ENCODE measurements around the gene CHCHD3.

CHCHD3 gene

DNA sequence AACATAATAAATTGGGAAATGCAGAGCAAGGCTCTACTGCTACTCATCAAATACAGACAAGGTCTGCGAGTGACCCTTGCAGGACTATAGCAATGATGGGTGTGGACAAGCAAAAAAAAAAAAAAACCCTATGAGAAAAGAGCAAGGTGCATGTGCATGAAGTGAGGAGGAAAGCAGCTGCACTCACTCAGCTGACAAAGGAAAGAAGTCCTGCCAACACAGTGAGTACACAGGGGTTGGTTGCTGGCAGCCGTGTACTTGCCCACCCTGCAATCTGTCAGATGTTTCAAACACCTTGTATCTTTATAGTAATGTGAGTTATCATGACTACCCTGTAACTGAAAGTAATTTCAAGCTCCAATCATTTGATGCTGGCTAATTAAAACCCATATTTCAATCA is 20.5 kb downstream of the CHCHD3 start:
- no peaks in the 10 kb centered on the region for H3K4me1 ChIP-seq (ENCODE audit: low read depth, poor library complexity, severe bottlenecking)
- H3K4me3 ChIP-seq (IDR thresholded peaks at IDR 0.05; ENCODE audit: insufficient read depth, low read depth, low read length) = no peak overlapping the region
- H3K4me2 ChIP-seq = no peak overlapping the region
- H4K20me1 ChIP-seq (ENCODE audit: insufficient read depth) = no peaks in the 10 kb centered on the region; the same call in 1 of the 2 replicates
- no peak overlapping the region for H3K27ac ChIP-seq
- H3K36me3 ChIP-seq (ENCODE audit: insufficient read depth) = no peaks in the 10 kb centered on the region
- TF ChIP-seq, protein P1, sequence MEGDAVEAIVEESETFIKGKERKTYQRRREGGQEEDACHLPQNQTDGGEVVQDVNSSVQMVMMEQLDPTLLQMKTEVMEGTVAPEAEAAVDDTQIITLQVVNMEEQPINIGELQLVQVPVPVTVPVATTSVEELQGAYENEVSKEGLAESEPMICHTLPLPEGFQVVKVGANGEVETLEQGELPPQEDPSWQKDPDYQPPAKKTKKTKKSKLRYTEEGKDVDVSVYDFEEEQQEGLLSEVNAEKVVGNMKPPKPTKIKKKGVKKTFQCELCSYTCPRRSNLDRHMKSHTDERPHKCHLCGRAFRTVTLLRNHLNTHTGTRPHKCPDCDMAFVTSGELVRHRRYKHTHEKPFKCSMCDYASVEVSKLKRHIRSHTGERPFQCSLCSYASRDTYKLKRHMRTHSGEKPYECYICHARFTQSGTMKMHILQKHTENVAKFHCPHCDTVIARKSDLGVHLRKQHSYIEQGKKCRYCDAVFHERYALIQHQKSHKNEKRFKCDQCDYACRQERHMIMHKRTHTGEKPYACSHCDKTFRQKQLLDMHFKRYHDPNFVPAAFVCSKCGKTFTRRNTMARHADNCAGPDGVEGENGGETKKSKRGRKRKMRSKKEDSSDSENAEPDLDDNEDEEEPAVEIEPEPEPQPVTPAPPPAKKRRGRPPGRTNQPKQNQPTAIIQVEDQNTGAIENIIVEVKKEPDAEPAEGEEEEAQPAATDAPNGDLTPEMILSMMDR (conservative IDR thresholded peaks at IDR 0.05; ENCODE audit: low read depth, low read length) = no peak
- peaks cover 25% of the 10 kb centered on the region; the same call in 1 of the 2 replicates for H3K79me2 ChIP-seq (ENCODE audit: insufficient read depth, low read depth)
- no peak overlapping the region for H3K9ac ChIP-seq
- H2AFZ ChIP-seq (ENCODE audit: low read depth) = no peak overlapping the region
- no peaks in the 10 kb centered on the region for H3K27me3 ChIP-seq (ENCODE audit: insufficient read depth, low read depth)

DNA sequence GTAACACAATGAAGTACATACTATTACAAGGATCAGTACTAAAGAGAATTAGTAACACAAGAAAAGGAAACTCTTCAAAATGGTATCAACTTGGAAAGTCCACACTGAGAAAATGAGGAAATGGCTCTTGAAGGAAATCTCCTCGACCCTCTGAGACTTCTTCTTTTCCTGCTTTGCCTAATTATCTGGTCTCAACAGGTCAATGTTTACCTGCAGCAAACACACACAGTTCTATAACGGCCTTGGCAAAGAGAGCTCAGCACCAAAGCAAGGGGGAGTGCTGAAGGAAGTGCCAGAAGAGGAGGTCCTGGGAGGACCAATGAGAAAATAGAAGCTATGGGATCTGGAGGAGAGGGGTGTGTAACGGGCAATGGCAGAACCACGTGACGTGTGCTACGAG is 21.9 kb downstream of the CHCHD3 start:
- H3K27me3 ChIP-seq (ENCODE audit: insufficient read depth, low read depth) = no peaks in the 10 kb centered on the region
- H3K9ac ChIP-seq = no peak overlapping the region
- 0 out of 2 replicates have a peak, but pooled peaks cover 4% of the 10 kb centered on the region for H4K20me1 ChIP-seq (ENCODE audit: insufficient read depth)
- H3K36me3 ChIP-seq (ENCODE audit: insufficient read depth) = no peaks in the 10 kb centered on the region
- H3K79me2 ChIP-seq (ENCODE audit: insufficient read depth, low read depth) = peaks cover 21% of the 10 kb centered on the region; the same call in 1 of the 2 replicates
- H3K27ac ChIP-seq = no peak overlapping the region
- no peak overlapping the region for H3K4me3 ChIP-seq (IDR thresholded peaks at IDR 0.05; ENCODE audit: insufficient read depth, low read depth, low read length)
- no peak overlapping the region for H3K4me2 ChIP-seq
- TF ChIP-seq, protein P1 (conservative IDR thresholded peaks at IDR 0.05; ENCODE audit: low read depth, low read length) = no peak
- no peak overlapping the region for H2AFZ ChIP-seq (ENCODE audit: low read depth)
- H3K4me1 ChIP-seq (ENCODE audit: low read depth, poor library complexity, severe bottlenecking) = no peaks in the 10 kb centered on the region

DNA sequence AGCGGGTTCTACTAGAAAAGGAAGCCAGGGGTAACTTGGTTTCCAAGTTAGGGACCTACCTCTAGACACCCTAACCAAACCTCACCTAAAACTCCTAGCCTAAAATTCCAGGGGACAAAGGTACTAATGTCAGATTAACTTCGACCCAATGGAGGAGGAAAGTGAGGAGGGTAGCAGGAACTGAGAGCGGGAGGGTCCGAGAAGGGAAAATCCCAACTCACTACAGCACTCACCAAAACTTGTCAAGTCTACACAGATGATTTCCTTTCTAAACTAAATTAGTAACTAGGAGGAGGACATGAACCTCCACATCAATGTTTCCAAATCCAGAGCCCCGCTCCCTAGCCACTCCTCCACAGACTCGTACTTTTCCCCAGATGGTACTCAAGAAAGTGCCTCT is 22.6 kb downstream of the CHCHD3 start:
- TF ChIP-seq, protein P1 (conservative IDR thresholded peaks at IDR 0.05; ENCODE audit: low read depth, low read length) = no peak
- H3K4me2 ChIP-seq = no peak overlapping the region
- no peak overlapping the region for H3K4me3 ChIP-seq (IDR thresholded peaks at IDR 0.05; ENCODE audit: insufficient read depth, low read depth, low read length)
- H3K27me3 ChIP-seq (ENCODE audit: insufficient read depth, low read depth) = no peaks in the 10 kb centered on the region
- 0 out of 2 replicates have a peak, but pooled peaks cover 4% of the 10 kb centered on the region for H4K20me1 ChIP-seq (ENCODE audit: insufficient read depth)
- H2AFZ ChIP-seq (ENCODE audit: low read depth) = no peak overlapping the region
- H3K36me3 ChIP-seq (ENCODE audit: insufficient read depth) = no peaks in the 10 kb centered on the region
- no peaks in the 10 kb centered on the region for H3K4me1 ChIP-seq (ENCODE audit: low read depth, poor library complexity, severe bottlenecking)
- no peak overlapping the region for H3K27ac ChIP-seq
- H3K9ac ChIP-seq = no peak overlapping the region
- peaks cover 26% of the 10 kb centered on the region; the same call in 1 of the 2 replicates for H3K79me2 ChIP-seq (ENCODE audit: insufficient read depth, low read depth)

DNA sequence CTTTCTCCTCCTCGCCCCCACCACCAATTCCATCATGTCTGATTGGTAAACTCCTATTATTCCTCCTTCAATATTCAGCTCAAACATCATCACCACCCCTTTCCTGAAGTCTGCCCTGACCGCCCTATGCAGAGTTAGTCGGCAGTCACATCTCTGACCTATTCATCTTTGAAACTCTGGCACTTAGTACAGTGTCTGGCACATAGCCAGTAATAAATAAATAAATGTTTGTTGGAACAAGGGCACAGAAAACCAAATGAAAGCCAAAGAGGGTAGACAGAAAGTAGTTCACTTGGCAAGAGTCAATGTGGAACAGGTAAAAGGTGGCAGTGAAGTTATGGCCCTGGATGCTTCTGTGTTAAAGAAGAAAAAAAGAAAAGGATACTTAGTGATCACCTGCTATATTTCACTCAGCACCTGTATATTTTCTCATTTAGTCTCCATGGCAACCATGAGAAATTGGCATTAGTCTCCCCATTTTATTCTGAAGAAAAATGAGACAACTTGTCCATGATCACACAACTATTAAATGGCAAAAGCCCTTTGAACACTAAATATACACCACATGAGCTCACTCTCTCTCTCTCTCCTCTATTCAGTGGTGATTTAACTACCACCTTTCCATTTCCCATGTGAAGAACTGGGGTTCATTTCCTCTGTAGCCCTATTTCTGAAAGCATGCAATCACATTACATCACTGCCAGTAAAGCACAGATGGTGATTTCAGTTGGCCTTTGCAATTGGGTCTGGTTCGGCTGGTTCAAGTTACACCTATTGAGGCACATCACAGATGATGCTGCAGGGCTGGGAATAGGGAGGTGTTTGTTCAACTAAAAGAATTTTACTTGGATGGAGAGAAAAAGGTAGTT is 25.3 kb downstream of the CHCHD3 start:
- H3K79me2 ChIP-seq (ENCODE audit: insufficient read depth, low read depth) = peaks cover 27% of the 10 kb centered on the region; the same call in 1 of the 2 replicates

More for the DNA sequence above, 25.3 kb downstream of the CHCHD3 start:
- Histone ChIP-seq H3K4me3 (IDR thresholded peaks at IDR 0.05; ENCODE audit: insufficient read depth, low read depth, low read length) (no peak overlapping the region), H3K9ac (no peak overlapping the region), H3K4me1 (ENCODE audit: low read depth, poor library complexity, severe bottlenecking) (no peaks in the 10 kb centered on the region), H4K20me1 (ENCODE audit: insufficient read depth) (0 out of 2 replicates have a peak, but pooled peaks cover 5% of the 10 kb centered on the region), H3K36me3 (ENCODE audit: insufficient read depth) (no peaks in the 10 kb centered on the region), H2AFZ (ENCODE audit: low read depth) (no peak overlapping the region), H3K27me3 (ENCODE audit: insufficient read depth, low read depth) (no peaks in the 10 kb centered on the region), H3K27ac (no peak overlapping the region), H3K4me2 (no peak overlapping the region)
- TF ChIP-seq, protein P1 (conservative IDR thresholded peaks at IDR 0.05; ENCODE audit: low read depth, low read length) = no peak
